GM23338 (cell line): ENCODE results near the gene CNNM2. TPM values are rescaled to one million over a fixed set of nuclear protein-coding genes. Genes with fewer than 3 reads are reported as not detected.

Experiments
- ATAC-seq: fragments of 200-7000 bp; cut with Tn5 transposase; 3 replicates; pipeline ENCODE4 v1.9.1; 2020
- DNase-seq: peaks from one replicate; pipeline ENCODE4 v3.0.0-alpha.2; 2015; ENCODE audit warnings: low spot score
- H2AFZ ChIP-seq: fragments of 200-600 bp; sonication (generic); 2 replicates; pipeline ENCODE4 v1.8.0; 2016; ENCODE audit warnings: antibody characterized with exemption, mild to moderate bottlenecking, moderate library complexity
- H3F3A ChIP-seq: fragments of 200-600 bp; sonication (generic); replicated peaks from 2 replicates; pipeline ENCODE4 v1.8.0; 2017; ENCODE audit warnings: antibody characterized with exemption, mixed run types, low read depth
- H3K27ac ChIP-seq: fragments of 200-600 bp; sonication (generic); 2 replicates; pipeline ENCODE4 v1.6.1; 2016; ENCODE audit warnings: low read depth
- H3K27me3 ChIP-seq: fragments of 200-600 bp; sonication (generic); 2 replicates; pipeline ENCODE4 v1.8.0; 2016; ENCODE audit warnings: mild to moderate bottlenecking, mixed run types, moderate library complexity; ENCODE audit not compliant: insufficient read depth
- H3K36me3 ChIP-seq: fragments of 200-600 bp; sonication (generic); 2 replicates; pipeline ENCODE4 v1.8.0; 2016; ENCODE audit warnings: mild to moderate bottlenecking; ENCODE audit not compliant: insufficient read depth
- H3K4me1 ChIP-seq: fragments of 200-600 bp; sonication (generic); 2 replicates; pipeline ENCODE4 v1.8.0; 2016; ENCODE audit warnings: mild to moderate bottlenecking, moderate library complexity; ENCODE audit not compliant: insufficient read depth
- H3K4me2 ChIP-seq: fragments of 200-600 bp; sonication (generic); 2 replicates; pipeline ENCODE4 v1.7.1; 2017; ENCODE audit warnings: mixed run types
- H3K4me3 ChIP-seq: fragments of 200-600 bp; sonication (generic); 2 replicates; pipeline ENCODE4 v1.6.1; 2016; ENCODE audit warnings: mixed run types
- H3K79me2 ChIP-seq: fragments of 200-600 bp; sonication (generic); replicated peaks from 2 replicates; pipeline ENCODE4 v1.8.0; 2017; ENCODE audit warnings: mild to moderate bottlenecking; ENCODE audit not compliant: insufficient read depth
- H3K9me2 ChIP-seq: fragments of 200-600 bp; sonication (generic); 2 replicates; pipeline ENCODE4 v1.8.0; 2017; ENCODE audit not compliant: insufficient read depth
- H4K20me1 ChIP-seq: fragments of 200-600 bp; sonication (generic); replicated peaks from 2 replicates; pipeline ENCODE4 v1.8.0; 2017; ENCODE audit warnings: mild to moderate bottlenecking; ENCODE audit not compliant: insufficient read depth
- H3K27ac Mint-ChIP-seq: 2 replicates; pipeline ENCODE4 v1.8.0; 2020; ENCODE audit warnings: inconsistent platforms, mild to moderate bottlenecking, moderate library complexity, mixed read lengths
- H3K27me3 Mint-ChIP-seq: 3 replicates; pipeline ENCODE4 v1.8.0; 2022; ENCODE audit warnings: low read depth, mild to moderate bottlenecking, moderate library complexity, mixed read lengths, inconsistent platforms; ENCODE audit not compliant: insufficient read depth, poor library complexity
- H3K36me3 Mint-ChIP-seq: 3 replicates; pipeline ENCODE4 v1.8.0; 2021; ENCODE audit warnings: low read depth, mild to moderate bottlenecking, inconsistent platforms, moderate library complexity, mixed read lengths
- H3K4me1 Mint-ChIP-seq: 3 replicates; pipeline ENCODE4 v1.8.0; 2020; ENCODE audit warnings: mild to moderate bottlenecking, inconsistent platforms, mixed read lengths
- H3K4me3 Mint-ChIP-seq: 3 replicates; pipeline ENCODE4 v1.8.0; 2021; ENCODE audit warnings: moderate library complexity, mild to moderate bottlenecking, inconsistent platforms, mixed read lengths
- H3K9me3 Mint-ChIP-seq: 3 replicates; pipeline ENCODE4 v1.8.0; 2020; ENCODE audit warnings: moderate library complexity, mild to moderate bottlenecking, inconsistent platforms, mixed read lengths
- EZH2 ChIP-seq: fragments of 200-600 bp; sonication (generic); IDR thresholded peaks from one replicate; pipeline ENCODE4 v1.8.0; 2017; ENCODE audit warnings: antibody characterized with exemption, mild to moderate bottlenecking, low read depth; ENCODE audit not compliant: unreplicated experiment
- NANOG ChIP-seq: IDR thresholded peaks from 2 replicates; pipeline ENCODE4 v1.6.1; 2016; ENCODE audit warnings: antibody characterized with exemption, borderline replicate concordance
- POLR2AphosphoS5 ChIP-seq: IDR thresholded peaks from 2 replicates; pipeline ENCODE4 v1.6.1; 2016; ENCODE audit warnings: antibody characterized with exemption, low read depth
- ZNF114 ChIP-seq: fragments of 250-450 bp; sonication (Bioruptor Pico); IDR thresholded peaks from 2 replicates; pipeline ENCODE4 v1.5.0; 2020; ENCODE audit warnings: mild to moderate bottlenecking, moderate library complexity
- ZNF331 ChIP-seq: fragments of 250-450 bp; sonication (Bioruptor Pico); IDR thresholded peaks from 2 replicates; pipeline ENCODE4 v1.5.0; 2020; ENCODE audit warnings: low read depth, mild to moderate bottlenecking, moderate library complexity
- polyA plus RNA-seq: library from polyadenylated mRNA; unstranded; fragments of >200 nt; fragmentation: Nextera tagmentation; extraction: Ambion mirVana; gene quantifications from 2 replicates; pipeline ENCODE4 v1.2.1, GENCODE V29; 2016
- total RNA-seq: library from RNA; depleted of rRNA; stranded (reverse); fragments of >200 nt; shearing (Covaris generic); gene quantifications from 2 replicates; pipeline ENCODE4 v1.2.3, GENCODE V29; 2014
- TF ChIP-seq, protein P1 (sequence below): IDR thresholded peaks from one replicate; pipeline ENCODE4 v1.6.1; 2018; ENCODE audit warnings: antibody characterized with exemption; ENCODE audit not compliant: unreplicated experiment
- TF ChIP-seq, protein P2 (sequence below): IDR thresholded peaks from 2 replicates; pipeline ENCODE4 v1.6.1; 2016; ENCODE audit warnings: antibody characterized with exemption
- TF ChIP-seq, protein P3 (sequence below): fragments of 250-450 bp; sonication (Bioruptor Pico); IDR thresholded peaks from 2 replicates; pipeline ENCODE4 v1.5.0; 2020; ENCODE audit warnings: mild to moderate bottlenecking, moderate library complexity
- TF ChIP-seq, protein P4 (sequence below), 2 experiments: fragments of 200-600 bp in 1 of 2; sonication (generic) in 1 of 2; conservative IDR thresholded peaks; 2 replicates each; pipeline versions ENCODE4 v1.5.1 to v1.6.1; 2016 to 2017; ENCODE audit warnings: antibody characterized with exemption in 2 of 2, low read depth in 2 of 2, mild to moderate bottlenecking in 2 of 2, moderate library complexity in 1 of 2

CNNM2 gene
- total and polyA plus RNA-seq, 2 experiments from 2014 or later: 4.5 to 31.3 TPM

DNA sequence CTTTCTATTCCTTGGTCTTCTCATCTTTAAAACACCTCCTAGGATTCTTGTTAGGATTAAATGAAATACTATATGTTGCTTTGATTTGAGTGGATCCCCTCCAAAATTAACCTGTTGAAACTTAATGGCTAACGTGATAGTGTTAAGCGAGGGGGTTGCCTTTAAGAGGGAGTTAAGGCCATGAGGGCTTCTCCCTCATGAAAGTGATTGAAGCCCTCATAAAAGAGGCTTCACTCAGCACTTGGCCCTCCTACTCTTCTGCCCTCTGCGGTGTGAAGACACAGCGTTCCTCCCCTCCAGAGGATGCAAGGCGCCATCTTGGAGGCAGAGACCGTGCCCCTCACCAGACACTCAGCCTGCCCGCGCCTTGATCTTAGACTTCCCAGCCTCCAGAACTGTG is 46.6 kb downstream of the CNNM2 start:
- Histone ChIP-seq H3K4me1 (no peaks in the 10 kb centered on the region), H3K9me2 (no peaks in the 10 kb centered on the region; the same call in 1 of the 2 replicates), H4K20me1 (no peaks in the 10 kb centered on the region), H3F3A (no peaks in the 10 kb centered on the region), H3K4me3 (no peak overlapping the region), H3K4me2 (no peak overlapping the region), H2AFZ (no peak overlapping the region), H3K36me3 (no peaks in the 10 kb centered on the region), H3K79me2 (0 out of 2 replicates have a peak, but pooled peaks cover 2% of the 10 kb centered on the region), H3K27me3 (no peaks in the 10 kb centered on the region), H3K27ac (no peak overlapping the region)
- Mint-ChIP-seq H3K27me3 (no peaks in the 10 kb centered on the region), H3K9me3 (no peaks in the 10 kb centered on the region), H3K4me3 (no peak overlapping the region), H3K36me3 (no peaks in the 10 kb centered on the region), H3K27ac (peak overlapping the region; percentile 30; the same call in 1 of the 2 replicates), H3K4me1 (no peaks in the 10 kb centered on the region)
- DNase-seq (no peak), ATAC-seq (no peak)
- TF ChIP-seq, protein P1, sequence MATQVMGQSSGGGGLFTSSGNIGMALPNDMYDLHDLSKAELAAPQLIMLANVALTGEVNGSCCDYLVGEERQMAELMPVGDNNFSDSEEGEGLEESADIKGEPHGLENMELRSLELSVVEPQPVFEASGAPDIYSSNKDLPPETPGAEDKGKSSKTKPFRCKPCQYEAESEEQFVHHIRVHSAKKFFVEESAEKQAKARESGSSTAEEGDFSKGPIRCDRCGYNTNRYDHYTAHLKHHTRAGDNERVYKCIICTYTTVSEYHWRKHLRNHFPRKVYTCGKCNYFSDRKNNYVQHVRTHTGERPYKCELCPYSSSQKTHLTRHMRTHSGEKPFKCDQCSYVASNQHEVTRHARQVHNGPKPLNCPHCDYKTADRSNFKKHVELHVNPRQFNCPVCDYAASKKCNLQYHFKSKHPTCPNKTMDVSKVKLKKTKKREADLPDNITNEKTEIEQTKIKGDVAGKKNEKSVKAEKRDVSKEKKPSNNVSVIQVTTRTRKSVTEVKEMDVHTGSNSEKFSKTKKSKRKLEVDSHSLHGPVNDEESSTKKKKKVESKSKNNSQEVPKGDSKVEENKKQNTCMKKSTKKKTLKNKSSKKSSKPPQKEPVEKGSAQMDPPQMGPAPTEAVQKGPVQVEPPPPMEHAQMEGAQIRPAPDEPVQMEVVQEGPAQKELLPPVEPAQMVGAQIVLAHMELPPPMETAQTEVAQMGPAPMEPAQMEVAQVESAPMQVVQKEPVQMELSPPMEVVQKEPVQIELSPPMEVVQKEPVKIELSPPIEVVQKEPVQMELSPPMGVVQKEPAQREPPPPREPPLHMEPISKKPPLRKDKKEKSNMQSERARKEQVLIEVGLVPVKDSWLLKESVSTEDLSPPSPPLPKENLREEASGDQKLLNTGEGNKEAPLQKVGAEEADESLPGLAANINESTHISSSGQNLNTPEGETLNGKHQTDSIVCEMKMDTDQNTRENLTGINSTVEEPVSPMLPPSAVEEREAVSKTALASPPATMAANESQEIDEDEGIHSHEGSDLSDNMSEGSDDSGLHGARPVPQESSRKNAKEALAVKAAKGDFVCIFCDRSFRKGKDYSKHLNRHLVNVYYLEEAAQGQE: no peak
- TF ChIP-seq EZH2 (no peak), POLR2AphosphoS5 (no peak)

DNA sequence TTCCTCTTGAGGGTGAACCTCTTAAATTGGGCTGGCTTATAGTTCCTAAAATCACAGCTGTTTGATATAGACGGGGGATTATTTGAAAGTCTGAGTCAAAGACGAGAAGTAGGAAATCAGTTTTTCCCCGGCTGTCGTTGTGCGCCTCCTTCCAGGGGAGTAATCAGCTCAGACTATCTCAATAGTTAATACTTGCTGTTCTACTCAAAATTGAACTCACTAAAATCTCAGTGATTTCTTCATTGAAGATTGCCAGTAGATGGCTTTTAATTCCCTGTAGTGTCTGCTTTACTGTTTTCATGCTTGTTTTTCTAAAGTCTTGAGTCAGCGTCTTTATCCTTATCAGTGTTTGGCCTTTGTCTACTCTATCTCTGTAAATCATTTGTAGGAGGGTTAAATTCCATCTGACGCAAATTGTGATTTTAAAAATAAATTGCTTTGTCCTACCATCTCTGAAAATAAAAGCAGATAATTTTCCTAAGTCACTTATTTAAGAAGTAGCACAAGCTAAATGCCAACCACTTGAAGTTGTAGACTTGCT is 47.3 kb downstream of the CNNM2 start:
- DNase-seq: no peak
- Mint-ChIP-seq H3K36me3 (no peaks in the 10 kb centered on the region), H3K4me3 (no peak overlapping the region), H3K27ac (peak overlapping the region; percentile 30), H3K9me3 (no peaks in the 10 kb centered on the region), H3K4me1 (no peaks in the 10 kb centered on the region), H3K27me3 (no peaks in the 10 kb centered on the region)
- no peaks in the 10 kb centered on the region for H3K27me3 ChIP-seq
- no peaks in the 10 kb centered on the region for H3K4me1 ChIP-seq
- H4K20me1 ChIP-seq: no peaks in the 10 kb centered on the region
- no peaks in the 10 kb centered on the region for H3F3A ChIP-seq
- H3K4me2 ChIP-seq: no peak overlapping the region
- H3K36me3 ChIP-seq: no peaks in the 10 kb centered on the region
- no peak overlapping the region for H3K4me3 ChIP-seq
- 0 out of 2 replicates have a peak, but pooled peaks cover 2% of the 10 kb centered on the region for H3K79me2 ChIP-seq
- no peak overlapping the region for H2AFZ ChIP-seq
- no peak overlapping the region for H3K27ac ChIP-seq
- no peaks in the 10 kb centered on the region; the same call in 1 of the 2 replicates for H3K9me2 ChIP-seq
- ATAC-seq: no peak
- TF ChIP-seq, protein P2, sequence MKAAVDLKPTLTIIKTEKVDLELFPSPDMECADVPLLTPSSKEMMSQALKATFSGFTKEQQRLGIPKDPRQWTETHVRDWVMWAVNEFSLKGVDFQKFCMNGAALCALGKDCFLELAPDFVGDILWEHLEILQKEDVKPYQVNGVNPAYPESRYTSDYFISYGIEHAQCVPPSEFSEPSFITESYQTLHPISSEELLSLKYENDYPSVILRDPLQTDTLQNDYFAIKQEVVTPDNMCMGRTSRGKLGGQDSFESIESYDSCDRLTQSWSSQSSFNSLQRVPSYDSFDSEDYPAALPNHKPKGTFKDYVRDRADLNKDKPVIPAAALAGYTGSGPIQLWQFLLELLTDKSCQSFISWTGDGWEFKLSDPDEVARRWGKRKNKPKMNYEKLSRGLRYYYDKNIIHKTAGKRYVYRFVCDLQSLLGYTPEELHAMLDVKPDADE: no peak
- TF ChIP-seq ZNF114 (CRISPR knock-in tag): no peak
- TF ChIP-seq, protein P3, sequence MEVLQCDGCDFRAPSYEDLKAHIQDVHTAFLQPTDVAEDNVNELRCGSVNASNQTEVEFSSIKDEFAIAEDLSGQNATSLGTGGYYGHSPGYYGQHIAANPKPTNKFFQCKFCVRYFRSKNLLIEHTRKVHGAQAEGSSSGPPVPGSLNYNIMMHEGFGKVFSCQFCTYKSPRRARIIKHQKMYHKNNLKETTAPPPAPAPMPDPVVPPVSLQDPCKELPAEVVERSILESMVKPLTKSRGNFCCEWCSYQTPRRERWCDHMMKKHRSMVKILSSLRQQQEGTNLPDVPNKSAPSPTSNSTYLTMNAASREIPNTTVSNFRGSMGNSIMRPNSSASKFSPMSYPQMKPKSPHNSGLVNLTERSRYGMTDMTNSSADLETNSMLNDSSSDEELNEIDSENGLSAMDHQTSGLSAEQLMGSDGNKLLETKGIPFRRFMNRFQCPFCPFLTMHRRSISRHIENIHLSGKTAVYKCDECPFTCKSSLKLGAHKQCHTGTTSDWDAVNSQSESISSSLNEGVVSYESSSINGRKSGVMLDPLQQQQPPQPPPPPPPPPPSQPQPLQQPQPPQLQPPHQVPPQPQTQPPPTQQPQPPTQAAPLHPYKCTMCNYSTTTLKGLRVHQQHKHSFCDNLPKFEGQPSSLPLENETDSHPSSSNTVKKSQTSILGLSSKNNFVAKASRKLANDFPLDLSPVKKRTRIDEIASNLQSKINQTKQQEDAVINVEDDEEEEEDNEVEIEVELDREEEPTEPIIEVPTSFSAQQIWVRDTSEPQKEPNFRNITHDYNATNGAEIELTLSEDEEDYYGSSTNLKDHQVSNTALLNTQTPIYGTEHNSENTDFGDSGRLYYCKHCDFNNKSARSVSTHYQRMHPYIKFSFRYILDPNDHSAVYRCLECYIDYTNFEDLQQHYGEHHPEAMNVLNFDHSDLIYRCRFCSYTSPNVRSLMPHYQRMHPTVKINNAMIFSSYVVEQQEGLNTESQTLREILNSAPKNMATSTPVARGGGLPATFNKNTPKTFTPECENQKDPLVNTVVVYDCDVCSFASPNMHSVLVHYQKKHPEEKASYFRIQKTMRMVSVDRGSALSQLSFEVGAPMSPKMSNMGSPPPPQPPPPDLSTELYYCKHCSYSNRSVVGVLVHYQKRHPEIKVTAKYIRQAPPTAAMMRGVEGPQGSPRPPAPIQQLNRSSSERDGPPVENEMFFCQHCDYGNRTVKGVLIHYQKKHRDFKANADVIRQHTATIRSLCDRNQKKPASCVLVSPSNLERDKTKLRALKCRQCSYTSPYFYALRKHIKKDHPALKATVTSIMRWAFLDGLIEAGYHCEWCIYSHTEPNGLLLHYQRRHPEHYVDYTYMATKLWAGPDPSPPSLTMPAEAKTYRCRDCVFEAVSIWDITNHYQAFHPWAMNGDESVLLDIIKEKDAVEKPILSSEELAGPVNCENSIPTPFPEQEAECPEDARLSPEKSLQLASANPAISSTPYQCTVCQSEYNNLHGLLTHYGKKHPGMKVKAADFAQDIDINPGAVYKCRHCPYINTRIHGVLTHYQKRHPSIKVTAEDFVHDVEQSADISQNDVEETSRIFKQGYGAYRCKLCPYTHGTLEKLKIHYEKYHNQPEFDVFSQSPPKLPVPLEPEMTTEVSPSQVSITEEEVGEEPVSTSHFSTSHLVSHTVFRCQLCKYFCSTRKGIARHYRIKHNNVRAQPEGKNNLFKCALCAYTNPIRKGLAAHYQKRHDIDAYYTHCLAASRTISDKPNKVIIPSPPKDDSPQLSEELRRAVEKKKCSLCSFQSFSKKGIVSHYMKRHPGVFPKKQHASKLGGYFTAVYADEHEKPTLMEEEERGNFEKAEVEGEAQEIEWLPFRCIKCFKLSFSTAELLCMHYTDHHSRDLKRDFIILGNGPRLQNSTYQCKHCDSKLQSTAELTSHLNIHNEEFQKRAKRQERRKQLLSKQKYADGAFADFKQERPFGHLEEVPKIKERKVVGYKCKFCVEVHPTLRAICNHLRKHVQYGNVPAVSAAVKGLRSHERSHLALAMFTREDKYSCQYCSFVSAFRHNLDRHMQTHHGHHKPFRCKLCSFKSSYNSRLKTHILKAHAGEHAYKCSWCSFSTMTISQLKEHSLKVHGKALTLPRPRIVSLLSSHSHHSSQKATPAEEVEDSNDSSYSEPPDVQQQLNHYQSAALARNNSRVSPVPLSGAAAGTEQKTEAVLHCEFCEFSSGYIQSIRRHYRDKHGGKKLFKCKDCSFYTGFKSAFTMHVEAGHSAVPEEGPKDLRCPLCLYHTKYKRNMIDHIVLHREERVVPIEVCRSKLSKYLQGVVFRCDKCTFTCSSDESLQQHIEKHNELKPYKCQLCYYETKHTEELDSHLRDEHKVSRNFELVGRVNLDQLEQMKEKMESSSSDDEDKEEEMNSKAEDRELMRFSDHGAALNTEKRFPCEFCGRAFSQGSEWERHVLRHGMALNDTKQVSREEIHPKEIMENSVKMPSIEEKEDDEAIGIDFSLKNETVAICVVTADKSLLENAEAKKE (CRISPR knock-in tag): no peak
- TF ChIP-seq ZNF331 (CRISPR knock-in tag): no peak
- TF ChIP-seq, protein P4, sequence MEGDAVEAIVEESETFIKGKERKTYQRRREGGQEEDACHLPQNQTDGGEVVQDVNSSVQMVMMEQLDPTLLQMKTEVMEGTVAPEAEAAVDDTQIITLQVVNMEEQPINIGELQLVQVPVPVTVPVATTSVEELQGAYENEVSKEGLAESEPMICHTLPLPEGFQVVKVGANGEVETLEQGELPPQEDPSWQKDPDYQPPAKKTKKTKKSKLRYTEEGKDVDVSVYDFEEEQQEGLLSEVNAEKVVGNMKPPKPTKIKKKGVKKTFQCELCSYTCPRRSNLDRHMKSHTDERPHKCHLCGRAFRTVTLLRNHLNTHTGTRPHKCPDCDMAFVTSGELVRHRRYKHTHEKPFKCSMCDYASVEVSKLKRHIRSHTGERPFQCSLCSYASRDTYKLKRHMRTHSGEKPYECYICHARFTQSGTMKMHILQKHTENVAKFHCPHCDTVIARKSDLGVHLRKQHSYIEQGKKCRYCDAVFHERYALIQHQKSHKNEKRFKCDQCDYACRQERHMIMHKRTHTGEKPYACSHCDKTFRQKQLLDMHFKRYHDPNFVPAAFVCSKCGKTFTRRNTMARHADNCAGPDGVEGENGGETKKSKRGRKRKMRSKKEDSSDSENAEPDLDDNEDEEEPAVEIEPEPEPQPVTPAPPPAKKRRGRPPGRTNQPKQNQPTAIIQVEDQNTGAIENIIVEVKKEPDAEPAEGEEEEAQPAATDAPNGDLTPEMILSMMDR (conservative IDR thresholded peaks at IDR 0.05; ENCODE audit: low read depth in 2 of 2): no peak
- no peak for TF ChIP-seq NANOG
- no peak for TF ChIP-seq EZH2
